ENCODE data around the gene CDC42BPA.
"Not testable (repeated sequence)": the region's sequence is repeated elsewhere in the genome, so short reads cannot be mapped to it uniquely, and the experiment has no call there.

CDC42BPA gene

GRCh38 chr1:227136210-227136820 lies 182.0 kb downstream of the CDC42BPA start:
- Histone ChIP-seq H2AFZ (ENCODE audit: low read depth, low read length) (no peak overlapping the region), H3K79me2 (ENCODE audit: insufficient read depth, low read length) (no peaks in the 10 kb centered on the region), H3K9ac (ENCODE audit: low read depth, low read length) (no peak overlapping the region), H3K4me1 (ENCODE audit: insufficient read depth, low read length) (no peaks in the 10 kb centered on the region), H3K4me3 (ENCODE audit: low read depth in 1 of 2, low read length in 2 of 2) (no peak overlapping the region), H3K9me3 (ENCODE audit: insufficient read depth, low read length, severe bottlenecking) (no peaks in the 10 kb centered on the region), H3K36me3 (ENCODE audit: insufficient read depth, low read length) (no peaks in the 10 kb centered on the region), H3K27me3 (ENCODE audit: insufficient read depth, low read length, poor library complexity) (peaks cover 12% of the 10 kb centered on the region), H3K4me2 (ENCODE audit: insufficient read depth, low read length) (no peak overlapping the region), H4K20me1 (ENCODE audit: insufficient read depth, low read length) (no peaks in the 10 kb centered on the region), H3K27ac (ENCODE audit: low read length) (no peak overlapping the region)
- ATAC-seq (ENCODE audit: insufficient read depth, low read depth) = no peak
- TF ChIP-seq CTCF (IDR thresholded peaks at IDR 0.05; ENCODE audit: borderline replicate concordance, extremely low read depth, low read length, poor library complexity, severe bottlenecking) = no peak
- TF ChIP-seq EZH2 (IDR thresholded peaks at IDR 0.05; ENCODE audit: borderline replicate concordance, low read depth, low read length, severe bottlenecking) = no peak
- DNase-seq = no peak

- H3K27me3 ChIP-seq (ENCODE audit: insufficient read depth, low read length, poor library complexity) = peaks cover 4% of the 10 kb centered on the region
- ATAC-seq (ENCODE audit: insufficient read depth, low read depth) (no peak), DNase-seq (no peak)
- no peaks in the 10 kb centered on the region for H3K79me2 ChIP-seq (ENCODE audit: insufficient read depth, low read length)
- no peaks in the 10 kb centered on the region for H3K4me1 ChIP-seq (ENCODE audit: insufficient read depth, low read length)
- no peak overlapping the region for H3K4me2 ChIP-seq (ENCODE audit: insufficient read depth, low read length)
- no peak overlapping the region for H3K9ac ChIP-seq (ENCODE audit: low read depth, low read length)
- H3K9me3 ChIP-seq (ENCODE audit: insufficient read depth, low read length, severe bottlenecking) = no peaks in the 10 kb centered on the region
- H3K4me3 ChIP-seq (ENCODE audit: low read depth in 1 of 2, low read length in 2 of 2) = no peak overlapping the region
- TF ChIP-seq CTCF (IDR thresholded peaks at IDR 0.05; ENCODE audit: borderline replicate concordance, extremely low read depth, low read length, poor library complexity, severe bottlenecking) (no peak), EZH2 (IDR thresholded peaks at IDR 0.05; ENCODE audit: borderline replicate concordance, low read depth, low read length, severe bottlenecking) (no peak)
- H3K27ac ChIP-seq (ENCODE audit: low read length) = no peak overlapping the region
- no peaks in the 10 kb centered on the region for H4K20me1 ChIP-seq (ENCODE audit: insufficient read depth, low read length)
- no peak overlapping the region for H2AFZ ChIP-seq (ENCODE audit: low read depth, low read length)
- H3K36me3 ChIP-seq (ENCODE audit: insufficient read depth, low read length) = no peaks in the 10 kb centered on the region
These were observed 183.5 kb downstream of the CDC42BPA start for GRCh38 chr1:227134686-227135314.

- H3K4me2 ChIP-seq (ENCODE audit: insufficient read depth, low read length); H4K20me1 ChIP-seq (ENCODE audit: insufficient read depth, low read length); H3K27ac ChIP-seq (ENCODE audit: low read length); H3K4me1 ChIP-seq (ENCODE audit: insufficient read depth, low read length); ATAC-seq (ENCODE audit: insufficient read depth, low read depth); H3K79me2 ChIP-seq (ENCODE audit: insufficient read depth, low read length); H3K4me3 ChIP-seq (ENCODE audit: low read depth in 1 of 2, low read length in 2 of 2); H2AFZ ChIP-seq (ENCODE audit: low read depth, low read length); H3K36me3 ChIP-seq (ENCODE audit: insufficient read depth, low read length); DNase-seq; H3K9me3 ChIP-seq (ENCODE audit: insufficient read depth, low read length, severe bottlenecking); H3K9ac ChIP-seq (ENCODE audit: low read depth, low read length); H3K27me3 ChIP-seq (ENCODE audit: insufficient read depth, low read length, poor library complexity): not testable (repeated sequence)
These were observed 185.6 kb downstream of the CDC42BPA start for GRCh38 chr1:227132695-227133094.

GRCh38 chr1:227131193-227131592 lies 187.1 kb downstream of the CDC42BPA start:
- Histone ChIP-seq H3K36me3 (ENCODE audit: insufficient read depth, low read length) (no peaks in the 10 kb centered on the region), H3K4me1 (ENCODE audit: insufficient read depth, low read length) (no peaks in the 10 kb centered on the region), H3K9me3 (ENCODE audit: insufficient read depth, low read length, severe bottlenecking) (no peaks in the 10 kb centered on the region), H3K9ac (ENCODE audit: low read depth, low read length) (no peak overlapping the region), H3K27me3 (ENCODE audit: insufficient read depth, low read length, poor library complexity) (peaks cover 4% of the 10 kb centered on the region), H3K79me2 (ENCODE audit: insufficient read depth, low read length) (no peaks in the 10 kb centered on the region), H3K4me3 (ENCODE audit: low read depth in 1 of 2, low read length in 2 of 2) (no peak overlapping the region), H3K27ac (ENCODE audit: low read length) (no peak overlapping the region), H3K4me2 (ENCODE audit: insufficient read depth, low read length) (no peak overlapping the region), H2AFZ (ENCODE audit: low read depth, low read length) (no peak overlapping the region), H4K20me1 (ENCODE audit: insufficient read depth, low read length) (no peaks in the 10 kb centered on the region)
- TF ChIP-seq CTCF (IDR thresholded peaks at IDR 0.05; ENCODE audit: borderline replicate concordance, extremely low read depth, low read length, poor library complexity, severe bottlenecking) (peak; percentile 50), EZH2 (IDR thresholded peaks at IDR 0.05; ENCODE audit: borderline replicate concordance, low read depth, low read length, severe bottlenecking) (no peak)
- DNase-seq = no peak
- ATAC-seq (ENCODE audit: insufficient read depth, low read depth) = no peak
